Activated T-cell treated with anti-CD3 and anti-CD28 coated beads for 24 hours (primary cell): Measurements from ENCODE around the gene AGO1.

Source experiments
- DNase-seq: peaks from one replicate; pipeline ENCODE4 v3.0.0-alpha.2; 2020; ENCODE audit warnings: low read depth

The AGO1 gene

GRCh38 chr1:35980090-35980489 lies 97.1 kb downstream of the AGO1 start:
- no peak for DNase-seq
